ENCODE data around the gene SAPCD2.
A peak's percentile ranks its signal among the peaks of the same experiment; 100 is the strongest.

SAPCD2 gene

DNA sequence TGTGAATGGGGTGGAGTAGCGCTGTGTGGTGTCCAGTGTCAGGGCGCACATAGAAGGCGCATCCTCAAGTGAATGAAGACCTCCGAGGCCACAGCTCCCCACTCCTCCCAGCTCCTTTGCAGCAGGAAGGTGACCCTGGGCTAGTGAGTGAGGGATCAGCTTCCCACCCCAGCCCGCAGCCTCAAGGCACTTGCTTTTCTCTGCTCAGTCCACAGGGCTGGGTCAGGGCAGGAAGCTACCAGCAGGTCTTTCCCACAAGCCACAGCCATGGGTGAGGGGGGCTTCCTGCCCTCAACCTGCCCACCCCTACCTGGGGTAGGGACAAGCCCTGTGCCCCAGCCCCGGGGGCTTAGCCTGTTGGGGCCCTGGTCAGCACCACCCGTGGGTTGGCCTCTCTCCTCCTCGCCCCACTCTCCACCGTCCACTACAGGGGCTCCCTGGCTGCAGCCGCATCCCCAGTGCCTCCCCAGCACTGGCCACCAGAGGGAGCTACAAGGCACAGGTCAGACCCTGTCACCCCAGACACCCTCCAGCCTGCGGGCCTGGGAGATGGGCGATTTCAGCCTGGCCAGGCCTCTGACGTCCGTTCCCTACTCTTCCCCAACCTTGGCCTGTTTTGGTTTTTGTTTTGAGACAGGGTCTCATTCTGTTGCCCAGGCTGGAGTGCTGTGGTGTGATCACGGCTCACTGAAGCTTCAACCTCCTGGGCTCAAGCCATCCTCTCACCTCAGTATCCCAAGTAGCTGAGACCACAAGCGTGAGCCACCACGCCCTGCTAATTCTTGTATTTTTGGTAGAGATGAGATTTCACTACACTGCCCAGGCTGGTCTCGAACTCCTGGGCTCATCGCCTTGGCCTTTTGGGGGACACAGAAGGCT, 41.1 kb downstream of the SAPCD2 start:
- peaks cover 83% of the 10 kb centered on the region for H3K4me1 Mint-ChIP-seq
- peak overlapping the region; percentile 78 to 84 for H3K4me3 Mint-ChIP-seq
- ATAC-seq: peak; percentile 47
- H3K9me3 Mint-ChIP-seq: no peaks in the 10 kb centered on the region
- DNase-seq: peak; percentile 76 to 79
- H3K27ac Mint-ChIP-seq: no peak overlapping the region
- H3K27me3 Mint-ChIP-seq: no peaks in the 10 kb centered on the region

DNA sequence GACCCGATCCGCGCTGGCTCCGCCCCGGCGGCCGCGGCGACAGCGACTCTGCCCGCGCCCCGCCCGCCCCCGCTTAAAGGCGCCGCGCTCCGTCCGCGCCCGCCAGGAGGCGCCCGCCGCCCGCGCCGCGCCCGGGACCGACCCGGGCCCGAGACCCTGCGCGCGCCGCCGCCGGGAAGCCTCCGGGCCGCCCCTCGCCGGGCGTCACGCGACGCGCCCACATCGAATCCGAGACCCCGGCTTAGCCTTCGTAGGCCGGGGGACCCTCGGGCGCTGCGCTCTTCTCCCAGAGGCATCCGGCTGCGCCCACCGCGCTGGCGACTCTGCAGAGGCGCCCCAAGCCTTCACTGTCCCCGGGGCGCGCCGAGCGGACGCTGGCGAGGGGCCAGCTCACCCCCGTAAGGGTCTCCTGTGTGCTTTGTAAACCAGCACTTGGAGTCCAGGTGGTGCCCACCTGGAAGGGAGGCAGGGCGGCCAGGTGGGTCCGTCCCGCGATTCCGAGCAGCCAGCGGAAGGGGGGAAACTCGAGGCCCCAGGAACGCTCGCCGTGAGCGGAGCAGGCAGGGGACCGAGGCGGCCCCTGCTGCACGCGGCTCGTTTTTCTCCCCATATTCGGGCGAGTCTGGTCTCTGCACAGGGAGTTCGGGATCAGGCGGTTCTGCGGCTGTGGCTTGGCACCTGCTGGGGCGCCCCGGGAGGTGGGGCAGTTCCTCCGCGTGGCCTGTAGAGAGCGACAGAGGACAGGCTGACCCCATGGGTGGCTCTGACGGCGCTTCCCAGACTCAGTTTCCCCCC, 41.9 kb downstream of the SAPCD2 start:
- Mint-ChIP-seq H3K4me3 (peak overlapping the region; percentile 78 to 84), H3K27ac (no peak overlapping the region), H3K9me3 (no peaks in the 10 kb centered on the region), H3K27me3 (no peaks in the 10 kb centered on the region), H3K4me1 (peaks cover 81% of the 10 kb centered on the region)
- ATAC-seq (peak; percentile 41), DNase-seq (peak; percentile 74 to 75)

DNA sequence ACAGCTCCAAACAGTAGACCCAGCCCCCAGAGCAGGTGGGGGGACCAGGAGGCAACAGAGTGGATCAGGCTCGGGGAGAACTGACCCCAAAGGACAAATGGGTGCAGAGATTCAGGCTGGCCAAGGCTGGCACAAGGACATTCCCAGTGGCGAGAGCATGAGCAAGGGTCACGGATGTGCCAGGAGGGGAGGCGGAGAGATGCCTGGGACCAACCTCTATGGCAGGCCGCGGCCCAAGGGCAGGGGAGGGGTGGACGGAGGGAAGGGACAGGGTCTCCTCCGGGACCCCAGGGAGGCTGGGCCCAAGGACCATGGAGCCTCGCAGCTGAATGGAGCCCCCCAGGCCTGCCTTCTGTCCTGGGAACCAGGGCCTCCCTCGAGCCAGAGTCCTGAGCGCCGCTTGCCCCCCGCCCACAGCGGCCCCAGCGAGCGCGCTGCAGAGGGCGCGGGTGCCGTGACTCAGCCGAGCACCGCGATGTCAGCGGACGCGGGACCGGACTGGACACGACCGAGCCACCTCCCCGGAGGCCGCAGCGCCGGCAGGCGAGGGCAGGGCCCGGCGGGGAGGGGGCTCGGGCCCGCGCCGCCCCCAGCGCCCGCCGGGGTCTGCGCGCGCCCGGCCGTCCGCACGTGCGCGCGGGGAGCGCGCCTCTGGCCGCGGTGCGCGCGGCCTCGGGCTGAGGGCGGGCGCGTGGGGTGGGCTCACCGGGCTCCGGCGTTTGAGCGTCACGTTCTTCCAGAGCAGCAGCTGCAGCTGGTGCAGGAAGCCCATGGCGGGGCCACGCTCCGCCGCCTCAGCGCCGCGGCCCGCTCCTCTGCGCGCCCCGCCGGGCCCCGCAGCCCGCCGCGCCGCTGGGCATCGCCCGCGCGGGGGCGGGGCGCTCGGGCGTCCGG, 42.7 kb downstream of the SAPCD2 start, which contains the start of gene ABCA2:
TSS of gene ABCA2 (minus strand) at position 869 of the 894 bp plus-strand sequence. CDS start at position 772, 97 bp downstream.
- ATAC-seq: no peak
- no peak for DNase-seq
- H3K27me3 Mint-ChIP-seq: no peaks in the 10 kb centered on the region
- H3K27ac Mint-ChIP-seq: no peak within 1 kb of the TSS
- H3K9me3 Mint-ChIP-seq: no peaks in the 10 kb centered on the region
- H3K4me1 Mint-ChIP-seq: peaks cover 73% of the 10 kb centered on the region
- H3K4me3 Mint-ChIP-seq: peak within 1 kb of the TSS; percentile 81 to 86

DNA sequence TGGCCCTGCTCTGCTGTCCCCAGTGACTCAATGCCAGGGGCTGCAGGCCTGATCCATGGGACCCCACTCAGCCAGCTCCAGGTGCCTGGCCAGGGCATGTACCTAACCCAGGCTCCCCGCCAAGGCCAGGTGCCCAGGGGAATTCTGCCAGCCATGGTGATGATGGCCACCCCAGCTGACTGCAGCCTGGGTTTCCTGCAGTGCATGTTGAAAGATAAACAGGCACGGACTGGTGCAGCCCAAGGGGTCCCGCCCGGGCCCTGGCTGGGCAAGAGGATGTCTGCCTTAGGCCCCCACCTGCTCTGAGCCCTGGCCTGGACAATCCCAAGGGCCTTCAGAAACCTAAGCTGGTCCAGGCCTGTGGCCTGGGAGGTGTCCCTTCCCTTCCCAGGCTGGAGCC, 43.5 kb downstream of the SAPCD2 start:
- H3K9me3 Mint-ChIP-seq: no peaks in the 10 kb centered on the region
- no peak for ATAC-seq
- H3K27me3 Mint-ChIP-seq: no peaks in the 10 kb centered on the region
- DNase-seq: no peak
- no peak overlapping the region for H3K27ac Mint-ChIP-seq
- peaks cover 71% of the 10 kb centered on the region for H3K4me1 Mint-ChIP-seq
- H3K4me3 Mint-ChIP-seq: peak overlapping the region; percentile 81 to 86

DNA sequence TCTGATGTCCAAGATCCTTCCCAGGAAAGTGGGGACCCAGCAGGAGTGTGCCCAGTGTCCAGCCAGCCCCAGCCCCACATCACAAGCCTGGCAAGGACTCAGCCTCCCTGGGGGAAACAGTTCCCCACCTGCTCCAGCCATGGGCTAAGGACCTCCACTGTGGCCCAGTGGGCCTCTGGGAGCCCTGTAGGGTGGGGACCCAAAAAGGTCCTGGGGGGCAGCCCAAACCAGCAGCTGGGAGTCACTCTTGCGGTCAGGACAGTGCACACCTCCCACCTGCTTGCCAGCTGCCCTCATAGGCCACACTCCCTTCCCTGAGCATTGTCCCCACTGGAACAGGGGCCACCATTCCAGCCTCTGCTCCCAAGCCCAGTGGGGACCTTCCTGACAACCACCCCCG, 44.0 kb downstream of the SAPCD2 start:
- H3K27ac Mint-ChIP-seq: no peak overlapping the region

DNA sequence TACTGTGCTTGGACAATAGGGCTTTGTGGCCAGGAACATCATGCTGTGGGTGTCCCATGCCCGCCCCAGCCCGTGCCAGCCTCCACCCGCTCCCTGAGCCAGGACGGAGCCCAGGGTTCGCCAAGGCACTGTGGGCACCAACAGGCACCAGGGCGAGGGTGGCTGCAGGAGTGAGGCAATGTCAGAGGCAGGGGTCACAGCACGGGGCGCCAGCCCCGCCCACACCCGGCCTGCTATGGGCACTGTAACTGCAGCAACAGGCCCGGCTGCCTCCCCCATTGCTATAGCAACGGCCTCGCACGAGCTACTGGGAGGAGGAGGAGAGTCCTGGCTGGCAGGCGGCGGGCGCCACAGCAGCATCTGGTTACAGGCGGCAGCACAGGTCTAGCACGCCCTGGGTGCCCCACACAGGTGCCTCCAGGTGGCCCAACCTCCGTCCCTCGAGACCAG, 44.8 kb downstream of the SAPCD2 start:
- H3K27me3 Mint-ChIP-seq: no peaks in the 10 kb centered on the region
- DNase-seq (no peak), ATAC-seq (no peak)
- H3K27ac Mint-ChIP-seq: no peak overlapping the region
- H3K9me3 Mint-ChIP-seq: no peaks in the 10 kb centered on the region
- peaks cover 64% of the 10 kb centered on the region for H3K4me1 Mint-ChIP-seq
- no peak overlapping the region for H3K4me3 Mint-ChIP-seq

More for the DNA sequence above, 44.0 kb downstream of the SAPCD2 start:
- ATAC-seq (no peak), DNase-seq (no peak)
- H3K4me1 Mint-ChIP-seq: peaks cover 70% of the 10 kb centered on the region
- no peak overlapping the region for H3K4me3 Mint-ChIP-seq
- no peaks in the 10 kb centered on the region for H3K9me3 Mint-ChIP-seq
- no peaks in the 10 kb centered on the region for H3K27me3 Mint-ChIP-seq

DNA sequence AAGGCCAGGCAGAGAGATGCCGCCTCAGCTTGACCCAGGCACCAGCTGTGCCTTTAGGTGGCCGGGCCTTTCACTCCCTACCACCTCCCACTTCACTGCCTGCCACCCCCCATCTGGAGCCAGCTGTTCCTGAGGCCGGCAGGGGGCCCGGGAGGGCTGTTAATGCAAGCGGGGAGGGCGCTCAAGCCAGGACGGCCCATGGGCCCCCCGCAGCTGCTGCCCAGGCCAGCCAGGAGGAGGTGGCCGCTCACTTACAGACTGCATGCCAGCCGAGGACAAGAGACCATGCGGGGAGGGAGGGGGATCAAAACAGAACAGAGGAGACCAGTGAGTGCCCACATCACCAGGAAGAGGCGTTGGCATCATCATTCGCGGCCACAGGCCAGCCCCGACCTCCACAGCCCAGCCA, 46.8 kb downstream of the SAPCD2 start:
- Mint-ChIP-seq H3K9me3 (no peaks in the 10 kb centered on the region), H3K27ac (no peak overlapping the region), H3K27me3 (no peaks in the 10 kb centered on the region), H3K4me1 (peaks cover 50% of the 10 kb centered on the region), H3K4me3 (no peak overlapping the region)
- ATAC-seq: no peak
- no peak for DNase-seq

DNA sequence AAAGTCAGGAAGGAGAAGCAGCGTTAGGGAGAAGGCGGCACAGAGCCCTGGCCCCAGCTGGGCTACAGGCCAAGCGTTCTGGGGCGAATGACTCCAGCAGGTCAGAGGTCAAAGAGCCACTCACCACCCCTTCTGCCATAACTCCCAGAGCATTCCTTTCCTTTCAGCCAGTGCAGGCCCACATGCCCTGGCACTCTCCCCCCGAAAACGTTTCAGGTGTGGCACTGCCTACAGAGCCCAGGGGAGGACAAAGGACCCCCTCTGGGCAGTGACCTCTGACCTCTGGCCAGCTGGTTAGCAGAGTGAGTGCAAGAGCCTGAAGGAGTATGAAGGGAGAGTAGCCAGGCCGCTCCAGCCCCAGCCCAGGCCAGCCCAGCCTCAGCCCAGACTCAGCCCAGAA, 47.2 kb downstream of the SAPCD2 start:
- Mint-ChIP-seq H3K27ac (no peak overlapping the region), H3K27me3 (no peaks in the 10 kb centered on the region), H3K9me3 (no peaks in the 10 kb centered on the region), H3K4me1 (peaks cover 51% of the 10 kb centered on the region), H3K4me3 (no peak overlapping the region)
- DNase-seq (no peak), ATAC-seq (no peak)

DNA sequence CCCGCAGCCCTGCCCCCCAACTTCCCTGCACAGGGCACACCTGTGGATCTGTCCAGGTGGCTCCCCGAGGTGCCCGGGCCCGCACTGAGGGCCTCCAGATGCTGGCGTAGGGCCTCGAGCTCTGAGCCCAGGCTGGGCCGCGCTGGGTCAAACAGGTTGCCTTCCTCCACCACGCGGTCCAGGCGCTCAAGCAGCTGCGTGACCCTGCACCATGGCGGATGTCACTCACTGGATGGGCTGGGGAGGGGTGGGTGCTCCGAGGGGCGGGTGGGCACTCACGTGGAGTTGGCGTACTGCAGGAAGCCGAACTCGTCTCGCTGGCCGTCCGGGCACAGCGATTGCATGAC, 47.7 kb downstream of the SAPCD2 start:
- DNase-seq (no peak), ATAC-seq (no peak)
- H3K27me3 Mint-ChIP-seq: no peaks in the 10 kb centered on the region
- no peak overlapping the region for H3K27ac Mint-ChIP-seq
- no peaks in the 10 kb centered on the region for H3K9me3 Mint-ChIP-seq
- H3K4me1 Mint-ChIP-seq: peaks cover 51% of the 10 kb centered on the region
- no peak overlapping the region for H3K4me3 Mint-ChIP-seq

DNA sequence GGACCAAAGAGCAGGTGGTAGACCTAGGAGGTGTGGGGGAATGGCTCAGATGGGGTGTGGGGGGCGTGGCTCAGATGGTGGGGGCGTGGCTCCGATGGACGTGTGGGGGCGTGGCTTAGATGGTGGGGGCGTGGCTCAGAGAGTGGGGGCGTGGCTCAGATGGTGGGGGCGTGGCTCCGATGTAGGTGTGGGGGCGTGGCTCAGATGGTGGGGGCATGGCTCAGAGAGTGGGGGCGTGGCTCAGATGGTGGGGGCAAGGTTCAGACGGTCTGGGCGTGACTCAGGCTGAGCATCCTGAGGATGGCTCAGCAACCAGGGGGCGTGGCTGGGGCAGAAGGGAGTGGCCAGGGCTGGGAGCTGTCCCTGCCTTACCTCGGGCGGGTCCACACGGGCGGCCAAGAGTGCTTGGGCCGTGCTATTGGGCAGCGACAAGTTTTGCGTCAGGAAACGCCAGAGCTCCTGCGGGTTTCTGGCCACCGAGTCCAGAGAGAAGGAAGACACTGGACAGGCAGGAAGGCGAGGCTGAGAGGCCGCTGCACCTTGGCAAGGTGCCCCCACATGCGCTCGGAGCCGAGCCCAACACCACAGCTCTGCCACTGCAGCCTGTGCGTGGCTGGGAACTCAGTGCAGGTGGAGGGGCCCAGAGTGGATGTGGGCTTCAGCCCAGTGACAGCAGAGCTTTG, 48.2 kb downstream of the SAPCD2 start:
- Mint-ChIP-seq H3K4me3 (no peak overlapping the region), H3K9me3 (no peaks in the 10 kb centered on the region), H3K4me1 (peaks cover 46% of the 10 kb centered on the region), H3K27me3 (no peaks in the 10 kb centered on the region), H3K27ac (no peak overlapping the region)
- DNase-seq (peak; percentile 67 to 75), ATAC-seq (peak; percentile 68)

DNA sequence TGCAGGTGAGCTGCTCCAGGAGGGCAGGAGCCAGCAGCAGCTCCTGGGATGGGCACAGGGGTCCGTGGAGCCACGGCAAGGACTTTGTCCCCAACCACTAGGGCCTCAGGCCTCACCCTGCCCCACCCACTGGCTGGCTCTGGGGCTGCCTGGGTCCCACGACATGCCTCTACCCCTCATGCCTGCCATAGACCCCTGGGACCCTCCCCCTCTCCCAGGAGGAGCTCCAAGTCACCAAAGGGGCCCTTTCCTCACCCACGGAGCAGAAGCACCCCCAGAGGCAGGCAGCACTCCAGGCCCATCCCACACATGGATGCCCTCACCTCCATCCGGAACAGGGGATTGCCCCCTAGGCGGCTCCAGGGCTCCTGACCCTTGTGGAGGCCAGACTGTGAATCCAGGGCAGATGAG, 48.8 kb downstream of the SAPCD2 start:
- H3K27ac Mint-ChIP-seq: no peak overlapping the region
- H3K9me3 Mint-ChIP-seq: no peaks in the 10 kb centered on the region
- DNase-seq: no peak
- no peak overlapping the region for H3K4me3 Mint-ChIP-seq
- ATAC-seq: no peak
- no peaks in the 10 kb centered on the region for H3K27me3 Mint-ChIP-seq
- peaks cover 41% of the 10 kb centered on the region for H3K4me1 Mint-ChIP-seq

DNA sequence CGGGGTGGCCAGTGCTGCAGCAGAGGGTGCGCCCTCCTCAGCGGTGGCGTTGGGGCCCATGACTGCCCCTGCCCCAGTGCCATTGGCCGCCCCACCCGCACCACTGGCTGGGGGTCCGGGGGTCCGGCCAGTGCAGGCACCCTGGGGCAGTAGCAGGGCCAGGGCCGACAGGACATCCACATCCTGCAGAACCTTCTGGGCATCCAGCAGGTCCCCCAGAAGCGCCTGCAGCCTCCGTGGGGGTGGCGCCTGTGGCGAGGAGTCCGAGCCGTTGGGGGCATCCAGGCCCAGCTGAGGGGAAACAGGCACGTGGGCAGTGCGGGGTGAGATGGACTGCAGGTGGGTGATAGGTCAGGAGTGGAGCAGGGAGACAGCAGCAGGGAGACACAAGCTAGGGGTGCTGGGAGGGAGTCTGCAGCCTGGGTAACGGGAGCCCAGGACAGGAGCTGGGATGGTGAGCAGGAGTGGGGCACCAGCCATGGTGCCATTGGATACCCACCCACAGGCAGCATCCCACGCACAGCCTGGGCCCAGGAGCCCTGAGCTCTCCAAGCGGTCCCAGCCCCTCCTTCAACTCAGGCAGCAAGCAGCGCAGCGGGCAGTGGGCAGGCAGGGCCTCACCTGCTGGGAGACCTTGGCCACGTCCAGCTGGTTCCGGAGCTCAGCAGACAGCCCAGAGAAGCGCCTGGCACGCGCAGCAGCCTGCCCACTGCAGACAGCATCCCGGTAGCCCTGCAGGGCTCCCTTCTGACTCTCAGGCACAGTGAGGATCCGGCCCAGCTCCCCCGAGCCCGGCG, 49.4 kb downstream of the SAPCD2 start:
- Mint-ChIP-seq H3K27me3 (no peaks in the 10 kb centered on the region), H3K4me3 (no peak overlapping the region), H3K4me1 (peaks cover 35% of the 10 kb centered on the region), H3K27ac (no peak overlapping the region), H3K9me3 (no peaks in the 10 kb centered on the region)
- ATAC-seq (no peak), DNase-seq (no peak)

DNA sequence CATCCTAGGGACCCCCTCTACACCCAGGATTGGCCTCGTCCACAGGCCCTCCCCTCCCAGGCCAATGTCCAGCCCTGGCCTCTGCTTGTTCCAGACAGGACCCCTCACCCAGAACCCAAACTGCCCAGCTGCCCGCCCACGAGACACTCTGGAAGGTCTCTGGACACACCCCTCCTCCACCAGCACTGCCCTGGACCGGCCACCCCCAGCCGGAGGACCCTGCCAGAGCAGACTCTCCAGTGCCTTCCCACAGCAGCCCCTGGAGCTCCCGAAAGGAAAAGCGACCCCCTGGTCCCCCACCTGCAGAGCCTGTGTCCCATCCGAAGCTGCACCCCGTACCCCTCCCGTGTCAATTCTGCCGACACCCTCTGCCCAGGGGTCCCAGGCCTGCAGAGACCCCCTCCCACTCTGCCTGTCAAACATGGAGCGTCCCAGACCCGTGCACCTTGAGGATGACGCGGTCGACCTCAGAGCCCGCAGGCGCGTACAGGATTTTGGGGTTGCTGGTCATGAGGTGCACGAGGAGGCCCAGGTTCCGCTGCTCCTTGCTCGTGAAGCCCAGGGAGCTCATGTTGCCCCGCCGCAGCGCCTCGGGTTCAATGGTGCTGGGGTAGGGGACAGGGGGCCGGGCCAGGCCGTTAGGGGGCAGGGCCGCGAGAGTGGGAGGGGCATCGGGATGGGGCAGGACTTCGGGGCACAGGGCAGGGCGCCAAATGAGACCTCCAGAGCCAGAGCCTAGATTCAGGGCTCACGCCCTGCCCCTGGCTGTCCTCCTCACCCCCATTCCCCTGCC, 50.3 kb downstream of the SAPCD2 start:
- Mint-ChIP-seq H3K4me3 (no peak overlapping the region), H3K27ac (no peak overlapping the region), H3K27me3 (no peaks in the 10 kb centered on the region), H3K4me1 (peaks cover 32% of the 10 kb centered on the region), H3K9me3 (no peaks in the 10 kb centered on the region)
- DNase-seq (no peak), ATAC-seq (no peak)
